Activated T-helper 1 cell treated with anti-CD3 and anti-CD28 coated beads, Interleukin-2, amount 50 U/mL, for 16 hours (primary cell): ENCODE measurements around the gene BACH1.

ENCODE experiments used
- DNase-seq, 2 donors: peaks; one replicate each; pipeline ENCODE4 v3.0.0-alpha.2; 2020; ENCODE audit warnings: low read depth in 1 of 2, low spot score in 1 of 2

Gene BACH1

GRCh38 chr21:29313662-29314408, 15.1 kb downstream of the BACH1 start:
- no peak for DNase-seq

GRCh38 chr21:29315131-29315749, 16.5 kb downstream of the BACH1 start:
- no peak for DNase-seq

GRCh38 chr21:29316029-29316742, 17.5 kb downstream of the BACH1 start:
- no peak for DNase-seq

- no peak for DNase-seq
Observed at GRCh38 chr21:29316806-29317205, 18.1 kb downstream of the BACH1 start.

GRCh38 chr21:29318354-29318753, 19.6 kb downstream of the BACH1 start:
- DNase-seq = no peak

GRCh38 chr21:29320031-29320430, 21.3 kb downstream of the BACH1 start:
- DNase-seq = no peak

GRCh38 chr21:29321217-29321616, 22.5 kb downstream of the BACH1 start:
- no peak for DNase-seq

GRCh38 chr21:29321932-29322928, 23.5 kb downstream of the BACH1 start:
- DNase-seq = no peak

GRCh38 chr21:29323189-29323588, 24.5 kb downstream of the BACH1 start:
- DNase-seq = no peak

GRCh38 chr21:29326914-29327554, 28.3 kb downstream of the BACH1 start:
- no peak for DNase-seq

- no peak for DNase-seq
Observed at GRCh38 chr21:29329406-29329805, 30.7 kb downstream of the BACH1 start.

- DNase-seq = no peak
Observed at GRCh38 chr21:29330797-29331196, 32.1 kb downstream of the BACH1 start.

- DNase-seq = no peak
Observed at GRCh38 chr21:29332461-29333362, 34.0 kb downstream of the BACH1 start.

- no peak for DNase-seq
Observed at GRCh38 chr21:29333406-29333805, 34.7 kb downstream of the BACH1 start.

GRCh38 chr21:29334717-29335428, 36.2 kb downstream of the BACH1 start:
- DNase-seq = no peak

GRCh38 chr21:29335720-29336119, 37.0 kb downstream of the BACH1 start:
- DNase-seq = no peak

GRCh38 chr21:29338256-29338655, 39.5 kb downstream of the BACH1 start:
- DNase-seq = no peak

GRCh38 chr21:29340228-29340627, 41.5 kb downstream of the BACH1 start:
- DNase-seq = no peak
